ENCODE data around the gene LRRFIP1. TPM values are rescaled to one million over a fixed set of nuclear protein-coding genes. Genes with fewer than 3 reads are reported as not detected.

Gene LRRFIP1
- total RNA-seq, 2 experiments from 2014 or later, result 264 to 281 TPM

DNA sequence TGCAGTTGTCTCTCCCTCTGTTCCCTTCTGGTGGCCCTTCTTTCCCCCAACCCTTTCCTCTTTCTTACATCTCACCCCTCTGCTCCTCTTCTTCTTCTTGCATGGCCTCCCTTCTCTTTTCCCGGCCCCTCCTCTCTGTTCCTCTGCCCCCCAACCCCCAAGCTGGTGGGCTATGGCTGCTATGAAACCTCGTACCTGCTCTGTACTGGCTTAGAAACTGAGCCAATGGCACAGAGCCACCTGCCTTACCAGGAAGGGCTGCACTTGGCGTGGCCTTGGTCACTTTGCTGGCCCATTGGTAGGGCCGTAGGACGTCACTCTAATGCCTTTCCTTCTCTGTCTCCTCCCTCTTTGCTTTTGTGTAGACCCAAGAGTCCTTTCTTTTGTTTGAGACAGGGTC lies 78.9 kb downstream of the LRRFIP1 start:
- H3K9me3 Mint-ChIP-seq, result no peaks in the 10 kb centered on the region
- CTCF ChIA-PET, result interaction anchor here (1.7 kb wide), 1 partner anchor 39 kb away, joined by 4 read pairs; no protein-coding TSS in a partner anchor
- intact Hi-C loops (cut with micrococcal nuclease), result loop anchor here (5.0 kb wide), 1 partner anchor 34 kb away; no protein-coding TSS in a partner anchor
- DNase-seq, result no peak
- H3K36me3 Mint-ChIP-seq (ENCODE audit: low read depth), result peaks cover 45% of the 10 kb centered on the region
- peaks cover 67% of the 10 kb centered on the region for H3K4me1 Mint-ChIP-seq (ENCODE audit: low read depth)
- H3K27ac Mint-ChIP-seq, result peak overlapping the region; percentile 46
- no peak for ATAC-seq
- H3K4me3 Mint-ChIP-seq, result no peak overlapping the region
- no peaks in the 10 kb centered on the region for H3K27me3 Mint-ChIP-seq
- POLR2A ChIA-PET, result interaction anchor here (1.3 to 9.5 kb wide), 2 partner anchors 8 to 16 kb away, joined by 3 to 132 read pairs; no protein-coding TSS in a partner anchor
- TF ChIP-seq, protein P1, sequence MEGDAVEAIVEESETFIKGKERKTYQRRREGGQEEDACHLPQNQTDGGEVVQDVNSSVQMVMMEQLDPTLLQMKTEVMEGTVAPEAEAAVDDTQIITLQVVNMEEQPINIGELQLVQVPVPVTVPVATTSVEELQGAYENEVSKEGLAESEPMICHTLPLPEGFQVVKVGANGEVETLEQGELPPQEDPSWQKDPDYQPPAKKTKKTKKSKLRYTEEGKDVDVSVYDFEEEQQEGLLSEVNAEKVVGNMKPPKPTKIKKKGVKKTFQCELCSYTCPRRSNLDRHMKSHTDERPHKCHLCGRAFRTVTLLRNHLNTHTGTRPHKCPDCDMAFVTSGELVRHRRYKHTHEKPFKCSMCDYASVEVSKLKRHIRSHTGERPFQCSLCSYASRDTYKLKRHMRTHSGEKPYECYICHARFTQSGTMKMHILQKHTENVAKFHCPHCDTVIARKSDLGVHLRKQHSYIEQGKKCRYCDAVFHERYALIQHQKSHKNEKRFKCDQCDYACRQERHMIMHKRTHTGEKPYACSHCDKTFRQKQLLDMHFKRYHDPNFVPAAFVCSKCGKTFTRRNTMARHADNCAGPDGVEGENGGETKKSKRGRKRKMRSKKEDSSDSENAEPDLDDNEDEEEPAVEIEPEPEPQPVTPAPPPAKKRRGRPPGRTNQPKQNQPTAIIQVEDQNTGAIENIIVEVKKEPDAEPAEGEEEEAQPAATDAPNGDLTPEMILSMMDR (IDR thresholded peaks at IDR 0.05), result no peak

GRCh38 chr2:237708065-237708398 lies 80.6 kb downstream of the LRRFIP1 start:
- POLR2A ChIA-PET, result interaction anchor here (0.8 to 9.5 kb wide), 4 partner anchors 9 to 35 kb away, joined by 4 to 132 read pairs (median 5); no protein-coding TSS in a partner anchor

DNA sequence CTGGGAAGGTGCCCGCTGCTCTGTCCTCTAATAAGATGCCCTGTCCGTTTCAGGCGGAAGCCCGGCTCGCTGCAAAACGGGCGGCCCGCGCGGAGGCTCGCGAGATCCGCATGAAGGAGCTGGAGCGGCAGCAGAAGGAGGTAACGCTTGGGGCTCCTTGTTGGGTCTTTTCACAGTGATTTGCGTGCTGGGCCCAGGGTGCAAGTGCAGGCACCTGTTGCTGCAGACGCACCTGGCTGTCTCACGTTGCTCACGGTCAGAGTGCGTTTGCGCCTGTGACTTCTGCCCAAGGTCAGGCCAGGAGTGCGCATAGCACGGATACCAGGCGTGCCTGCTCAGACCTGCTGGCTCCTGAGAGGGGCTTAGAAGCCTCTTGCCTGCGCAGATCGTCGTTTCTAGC lies 81.1 kb downstream of the LRRFIP1 start:
- H3K27ac Mint-ChIP-seq, result no peak overlapping the region
- no peaks in the 10 kb centered on the region for H3K27me3 Mint-ChIP-seq
- TF ChIP-seq, protein P1 (IDR thresholded peaks at IDR 0.05), result no peak
- POLR2A ChIA-PET, result interaction anchor here (1.0 to 9.5 kb wide), 3 partner anchors 9 to 21 kb away, joined by 4 to 132 read pairs (median 6); no protein-coding TSS in a partner anchor
- intact Hi-C loops (cut with micrococcal nuclease), result loop anchor here (5.0 kb wide), 1 partner anchor 36 kb away; no protein-coding TSS in a partner anchor
- no peaks in the 10 kb centered on the region for H3K9me3 Mint-ChIP-seq
- no peak for ATAC-seq
- peaks cover 62% of the 10 kb centered on the region for H3K4me1 Mint-ChIP-seq (ENCODE audit: low read depth)
- no peak overlapping the region for H3K4me3 Mint-ChIP-seq
- DNase-seq, result no peak
- CTCF ChIA-PET, result interaction anchor here (0.6 to 5.1 kb wide), 9 partner anchors 16 to 137 kb away, joined by 3 to 24 read pairs (median 4); no protein-coding TSS in a partner anchor
- peaks cover 42% of the 10 kb centered on the region for H3K36me3 Mint-ChIP-seq (ENCODE audit: low read depth)

More at GRCh38 chr2:237708065-237708398, 80.6 kb downstream of the LRRFIP1 start:
- Mint-ChIP-seq H3K9me3 (no peaks in the 10 kb centered on the region), H3K27me3 (no peaks in the 10 kb centered on the region), H3K27ac (no peak overlapping the region), H3K4me1 (ENCODE audit: low read depth) (peaks cover 62% of the 10 kb centered on the region), H3K4me3 (no peak overlapping the region), H3K36me3 (ENCODE audit: low read depth) (peaks cover 47% of the 10 kb centered on the region)
- TF ChIP-seq, protein P1 (IDR thresholded peaks at IDR 0.05), result no peak
- no peak for DNase-seq
- no peak for ATAC-seq
- intact Hi-C loops (cut with micrococcal nuclease), result loop anchor here (5.0 kb wide), 1 partner anchor 36 kb away; no protein-coding TSS in a partner anchor
- CTCF ChIA-PET, result interaction anchor here (0.6 to 5.1 kb wide), 11 partner anchors 9 to 126 kb away, joined by 3 to 24 read pairs (median 4); no protein-coding TSS in a partner anchor

DNA sequence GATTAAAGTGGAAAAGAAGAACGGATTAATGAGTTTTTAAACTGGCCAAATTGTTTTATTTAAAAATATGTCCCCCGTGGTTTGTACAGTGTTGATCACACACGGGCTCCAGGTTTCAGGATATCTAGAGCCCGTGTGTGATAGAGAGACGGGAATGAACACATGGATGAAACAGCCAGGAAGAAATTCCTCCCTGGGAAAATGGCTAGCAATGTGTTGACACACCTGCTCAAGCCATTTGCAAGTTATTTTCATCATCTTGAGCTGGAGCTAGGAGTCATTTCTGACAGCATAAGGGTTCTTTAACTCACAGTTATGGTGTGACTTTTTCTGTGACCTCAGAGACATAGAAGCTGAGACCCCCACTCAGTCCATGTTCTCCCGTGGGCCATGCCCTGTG lies 81.6 kb downstream of the LRRFIP1 start:
- CTCF ChIA-PET, result interaction anchor here (1.0 to 5.1 kb wide), 6 partner anchors 11 to 137 kb away, joined by 3 to 24 read pairs (median 4); no protein-coding TSS in a partner anchor
- POLR2A ChIA-PET, result interaction anchor here (0.7 to 9.5 kb wide), 5 partner anchors 11 to 127 kb away, joined by 3 to 132 read pairs (median 4); no protein-coding TSS in a partner anchor
- Mint-ChIP-seq H3K4me3 (no peak overlapping the region), H3K4me1 (ENCODE audit: low read depth) (peaks cover 59% of the 10 kb centered on the region), H3K9me3 (no peaks in the 10 kb centered on the region), H3K27me3 (no peaks in the 10 kb centered on the region), H3K27ac (no peak overlapping the region), H3K36me3 (ENCODE audit: low read depth) (peaks cover 38% of the 10 kb centered on the region)
- intact Hi-C loops (cut with micrococcal nuclease), result loop anchor here (5.0 kb wide), 1 partner anchor 37 kb away; no protein-coding TSS in a partner anchor
- no peak for DNase-seq
- TF ChIP-seq, protein P1 (IDR thresholded peaks at IDR 0.05), result no peak
- ATAC-seq, result no peak

Measured in activated CD8-positive, alpha-beta T cell treated with anti-CD3 and anti-CD28 coated beads for 36 hours (primary cell).